Activated T-helper 9 cell treated with anti-CD3 and anti-CD28 coated beads, Interleukin-2, amount 50 U/mL, for 16 hours (primary cell): ENCODE measurements around the gene SORD.
A peak's percentile ranks its signal among the peaks of the same experiment; 100 is the strongest.

Experiments used
- DNase-seq: peaks from one replicate; pipeline ENCODE4 v3.0.0-alpha.2; 2020; ENCODE audit warnings: low read depth

The SORD gene

GRCh38 chr15:45116482-45117307 is 93.7 kb downstream of the SORD start:
- DNase-seq: no peak

- no peak for DNase-seq
Measured at GRCh38 chr15:45117308-45118130, 94.5 kb downstream of the SORD start.

- peak; percentile 74 for DNase-seq
Measured at GRCh38 chr15:45118131-45118588, 95.2 kb downstream of the SORD start.

- DNase-seq: no peak
Measured at GRCh38 chr15:45118996-45119395, 96.0 kb downstream of the SORD start.

- no peak for DNase-seq
Measured at GRCh38 chr15:45120081-45120972, 97.3 kb downstream of the SORD start.

- no peak for DNase-seq
Measured at GRCh38 chr15:45121020-45121419, 98.0 kb downstream of the SORD start.

- no peak for DNase-seq
Measured at GRCh38 chr15:45121706-45122417, 98.9 kb downstream of the SORD start.

GRCh38 chr15:45122719-45123118 is 99.7 kb downstream of the SORD start:
- no peak for DNase-seq

GRCh38 chr15:45123397-45123796 is 100.4 kb downstream of the SORD start:
- no peak for DNase-seq

- no peak for DNase-seq
Measured at GRCh38 chr15:45126535-45127158, 103.7 kb downstream of the SORD start.
